HEK293T (cell line): ENCODE results near the gene PDZK1IP1.

Source experiments
- CTCF ChIA-PET: fragments of 350-600 bp; formaldehyde crosslinking; extraction: SDS; loops from one replicate; lab custom pipeline; 2021; ENCODE audit warnings: antibody characterized with exemption, inconsistent platforms; lab: Yijun Ruan, JAX
- POLR2A ChIA-PET: fragments of 350-600 bp; formaldehyde crosslinking; extraction: SDS; loops from one replicate; lab custom pipeline; 2020; ENCODE audit warnings: antibody characterized with exemption, inconsistent platforms; lab: Yijun Ruan, JAX
- DNase-seq: peaks from one replicate; pipeline ENCODE4 v3.0.0; 2012; ENCODE audit warnings: mixed read lengths; ENCODE audit errors: extremely low spot score
- ARNT ChIP-seq: fragments of 450-650 bp; IDR thresholded peaks from 2 replicates; pipeline ENCODE4 v1.6.1; 2017; ENCODE audit warnings: mild to moderate bottlenecking
- BHLHE40 ChIP-seq: fragments of 450-650 bp; IDR thresholded peaks from 2 replicates; pipeline ENCODE4 v1.6.1; 2016; ENCODE audit warnings: mild to moderate bottlenecking, moderate library complexity, borderline replicate concordance
- CTBP1 ChIP-seq: fragments of 450-650 bp; IDR thresholded peaks from 2 replicates; pipeline ENCODE4 v1.6.1; 2016; ENCODE audit warnings: borderline replicate concordance
- ELF4 ChIP-seq: fragments of 450-650 bp; IDR thresholded peaks from 2 replicates; pipeline ENCODE4 v1.6.1; 2017; ENCODE audit warnings: antibody characterized with exemption
- FOXA1 ChIP-seq: fragments of 450-650 bp; IDR thresholded peaks from 2 replicates; pipeline ENCODE4 v1.6.1; 2016; ENCODE audit warnings: mild to moderate bottlenecking
- FOXK2 ChIP-seq: fragments of 450-650 bp; IDR thresholded peaks from 2 replicates; pipeline ENCODE4 v1.6.1; 2016; ENCODE audit warnings: mild to moderate bottlenecking
- FOXM1 ChIP-seq: fragments of 450-650 bp; IDR thresholded peaks from 2 replicates; pipeline ENCODE4 v1.6.1; 2017; ENCODE audit warnings: mild to moderate bottlenecking, borderline replicate concordance
- HDGF ChIP-seq: fragments of 450-650 bp; IDR thresholded peaks from 2 replicates; pipeline ENCODE4 v1.6.1; 2017; ENCODE audit warnings: antibody characterized with exemption, borderline replicate concordance
- L3MBTL2 ChIP-seq: fragments of 450-650 bp; conservative IDR thresholded peaks from 2 replicates; pipeline ENCODE4 v1.6.1; 2016; ENCODE audit warnings: mild to moderate bottlenecking
- LEF1 ChIP-seq: fragments of 450-650 bp; IDR thresholded peaks from 2 replicates; pipeline ENCODE4 v1.6.1; 2017; ENCODE audit warnings: mild to moderate bottlenecking, borderline replicate concordance
- NFRKB ChIP-seq: fragments of 450-650 bp; IDR thresholded peaks from 2 replicates; pipeline ENCODE4 v1.6.1; 2016; ENCODE audit warnings: mild to moderate bottlenecking, moderate library complexity
- PKNOX1 ChIP-seq: fragments of 450-650 bp; IDR thresholded peaks from 2 replicates; pipeline ENCODE4 v1.6.1; 2016
- SP1 ChIP-seq: fragments of 450-650 bp; IDR thresholded peaks from 2 replicates; pipeline ENCODE4 v1.6.1; 2017
- SUZ12 ChIP-seq: fragments of 450-650 bp; IDR thresholded peaks from 2 replicates; pipeline ENCODE4 v1.6.1; 2016; ENCODE audit warnings: mild to moderate bottlenecking
- TARDBP ChIP-seq: fragments of 450-650 bp; IDR thresholded peaks from 2 replicates; pipeline ENCODE4 v1.6.1; 2016
- ZNF384 ChIP-seq: fragments of 450-650 bp; IDR thresholded peaks from 2 replicates; pipeline ENCODE4 v1.6.1; 2016

The PDZK1IP1 gene

GRCh38 chr1:47214549-47214948, 24.7 kb upstream of the PDZK1IP1 start:
- no peak for DNase-seq
- POLR2A ChIA-PET, result no interaction called here
- TF ChIP-seq L3MBTL2 (no peak), NFRKB (no peak), FOXM1 (no peak), SUZ12 (no peak), PKNOX1 (no peak), ZNF384 (no peak), ELF4 (no peak), ARNT (no peak), SP1 (no peak), LEF1 (no peak), BHLHE40 (no peak), FOXK2 (no peak), FOXA1 (no peak), HDGF (no peak), TARDBP (no peak)
- CTCF ChIA-PET, result no interaction called here

GRCh38 chr1:47213230-47213963, 23.6 kb upstream of the PDZK1IP1 start:
- POLR2A ChIA-PET, result no interaction called here
- CTCF ChIA-PET, result interaction anchor here (1.5 kb wide), 1 partner anchor 35 kb away, joined by 5 read pairs; no protein-coding TSS in a partner anchor
- TF ChIP-seq TARDBP (no peak), HDGF (no peak)
- DNase-seq, result no peak

GRCh38 chr1:47212636-47213229, 22.9 kb upstream of the PDZK1IP1 start:
- no peak for DNase-seq
- ChIA-PET CTCF (interaction anchor here (1.5 kb wide), 1 partner anchor 34 kb away, joined by 5 read pairs; no protein-coding TSS in a partner anchor), POLR2A (no interaction called here)
- TF ChIP-seq ZNF384, result no peak
- TF ChIP-seq FOXK2, result no peak
- TF ChIP-seq SUZ12, result no peak
- no peak for TF ChIP-seq FOXM1
- TF ChIP-seq ELF4, result no peak
- no peak for TF ChIP-seq NFRKB
- no peak for TF ChIP-seq LEF1
- no peak for TF ChIP-seq FOXA1
- no peak for TF ChIP-seq HDGF
- no peak for TF ChIP-seq SP1
- no peak for TF ChIP-seq TARDBP
- TF ChIP-seq BHLHE40, result no peak
- no peak for TF ChIP-seq PKNOX1

- ChIA-PET CTCF (no interaction called here), POLR2A (interaction anchor here (0.9 kb wide), 1 partner anchor 10 kb away, joined by 3 read pairs; no protein-coding TSS in a partner anchor)
- no peak for DNase-seq
- TF ChIP-seq ZNF384 (no peak), FOXM1 (no peak), SUZ12 (no peak), SP1 (no peak), LEF1 (no peak), BHLHE40 (no peak), HDGF (no peak)
Observed at GRCh38 chr1:47211796-47212269, 22.0 kb upstream of the PDZK1IP1 start.

GRCh38 chr1:47210666-47211065, 20.8 kb upstream of the PDZK1IP1 start:
- CTCF ChIA-PET, result interaction anchor here (0.9 kb wide), 1 partner anchor 18 kb away, joined by 3 read pairs; no protein-coding TSS in a partner anchor
- TF ChIP-seq FOXK2 (no peak), LEF1 (no peak), BHLHE40 (no peak), TARDBP (no peak), FOXM1 (no peak), ZNF384 (no peak), HDGF (no peak), ARNT (no peak), FOXA1 (no peak), L3MBTL2 (no peak), ELF4 (no peak), CTBP1 (no peak), SUZ12 (no peak), NFRKB (no peak), PKNOX1 (no peak), SP1 (no peak)
- DNase-seq, result no peak
- POLR2A ChIA-PET, result interaction anchor here (1.0 kb wide), 1 partner anchor 103 kb away, joined by 3 read pairs; the partner anchor contains the start of gene STIL
